Esophagus squamous epithelium (tissue), 5 donors: ENCODE measurements around the gene PKMYT1. TPM values are rescaled to one million over a fixed set of nuclear protein-coding genes. Genes with fewer than 3 reads are reported as not detected.

Source experiments
- DNase-seq: peaks from one replicate; lab custom pipeline; 2025; lab: John Stamatoyannopoulos, UW
- H3K27ac ChIP-seq, 4 donors: fragments of 200-600 bp; sonication (generic); one replicate each; pipeline ENCODE4 v1.5.1; 2016 to 2019; ENCODE audit warnings: mild to moderate bottlenecking in 1 of 4
- H3K27me3 ChIP-seq, 4 donors: fragments of 200-600 bp; sonication (generic); 1 replicate in 3 of 4; 2 replicates in 1 of 4; pipeline versions ENCODE4 v1.5.1 to v1.6.0; 2017 to 2021; ENCODE audit warnings: antibody characterized with exemption in 1 of 4
- H3K36me3 ChIP-seq, 3 donors: fragments of 200-600 bp; sonication (generic); one replicate each; pipeline ENCODE4 v1.5.1; 2016 to 2019
- H3K4me1 ChIP-seq, 3 donors: fragments of 200-600 bp; sonication (generic); one replicate each; pipeline ENCODE4 v1.5.1; 2017 to 2019
- H3K4me3 ChIP-seq, 4 donors: fragments of 200-600 bp; sonication (generic); 1 replicate in 3 of 4; 2 replicates in 1 of 4; pipeline ENCODE4 v1.5.1; 2016 to 2019; ENCODE audit warnings: mild to moderate bottlenecking in 2 of 4, moderate library complexity in 1 of 4
- H3K9me3 ChIP-seq, 3 donors: fragments of 200-600 bp; sonication (generic); one replicate each; pipeline ENCODE4 v1.5.1; 2016 to 2019
- CTCF ChIP-seq, 6 experiments: fragments of 450-650 bp in 4 of 6; fragments of 200-600 bp in 2 of 6; sonication (generic) in 2 of 6; IDR thresholded peaks; one replicate each; pipeline ENCODE4 v1.5.1; 2016 to 2019; ENCODE audit warnings: antibody characterized with exemption in 6 of 6, mild to moderate bottlenecking in 4 of 6, moderate library complexity in 4 of 6
- POLR2A ChIP-seq, 4 donors: fragments of 450-650 bp; IDR thresholded peaks; one replicate each; pipeline ENCODE4 v1.6.1; 2017; ENCODE audit warnings: antibody characterized with exemption in 4 of 4, mild to moderate bottlenecking in 4 of 4, moderate library complexity in 3 of 4
- WGBS, 2 donors: methylation state at CpG; one replicate each; pipeline ENCODE4 v1.1.5; 2018; 5-methylcytosine and 5-hydroxymethylcytosine counted together
- intact Hi-C: fragments of 100-400 bp; cut with DNase I; formaldehyde crosslinking; loops from one replicate; pipeline ENCODE4 v1.15.0; 2022
- total RNA-seq, 4 donors: library from RNA; depleted of rRNA; stranded (reverse); fragments of >200 nt; gene quantifications; one replicate each; pipeline ENCODE4 v1.1.0, GENCODE V29; 2016
- donor health status: DM: yes; HTN: yes; CAD: no.

Gene PKMYT1
- total RNA-seq, 4 donors from 2014 or later: 4.2 to 33.1 (median 13.0) TPM

- no peak for DNase-seq
- H3K27me3 ChIP-seq: peaks cover 0 to 3% (median 0%) of the 10 kb centered on the region in 4 donors
- WGBS, 2 donors: 65 to 93% methylated on average over 3 to 4 of the region's 17 CpGs
- no peaks in the 10 kb centered on the region for H3K9me3 ChIP-seq
- no peak overlapping the region for H3K4me3 ChIP-seq
- H3K4me1 ChIP-seq: peaks cover 11 to 44% (median 21%) of the 10 kb centered on the region in 3 donors
- no peak overlapping the region for H3K27ac ChIP-seq
- intact Hi-C loops: no loop called here
- TF ChIP-seq CTCF (IDR thresholded peaks at IDR 0.05): no peak
- no peak for TF ChIP-seq POLR2A (IDR thresholded peaks at IDR 0.05)
- peaks cover 0 to 6% (median 0%) of the 10 kb centered on the region in 3 donors for H3K36me3 ChIP-seq
Observed at GRCh38 chr16:2973605-2974318, 6.5 kb downstream of the PKMYT1 start.

GRCh38 chr16:2973093-2973492 lies 7.2 kb downstream of the PKMYT1 start:
- no peak for TF ChIP-seq CTCF (IDR thresholded peaks at IDR 0.05)
- no peak for TF ChIP-seq POLR2A (IDR thresholded peaks at IDR 0.05)
- Histone ChIP-seq H3K27ac (no peak overlapping the region), H3K27me3 (peaks cover 0 to 6% (median 0%) of the 10 kb centered on the region in 4 donors), H3K36me3 (peaks cover 0 to 6% (median 0%) of the 10 kb centered on the region in 3 donors), H3K4me1 (peaks cover 17 to 44% (median 27%) of the 10 kb centered on the region in 3 donors), H3K4me3 (no peak overlapping the region), H3K9me3 (no peaks in the 10 kb centered on the region)
- no peak for DNase-seq
- intact Hi-C loops: no loop called here
- 51 to 94% methylated on average over 2 to 3 of the region's 5 CpGs for WGBS, 2 donors

- H3K27ac ChIP-seq: no peak overlapping the region
- H3K36me3 ChIP-seq: peaks cover 0 to 6% (median 0%) of the 10 kb centered on the region in 3 donors
- peaks cover 0 to 15% (median 8%) of the 10 kb centered on the region in 4 donors for H3K27me3 ChIP-seq
- DNase-seq: no peak
- TF ChIP-seq CTCF (IDR thresholded peaks at IDR 0.05) (no peak), POLR2A (IDR thresholded peaks at IDR 0.05) (no peak)
- intact Hi-C loops: no loop called here
- WGBS, 2 donors: 73 to 75% methylated on average over 7 to 8 of the region's 15 CpGs
- H3K4me1 ChIP-seq: peaks cover 18 to 44% (median 28%) of the 10 kb centered on the region in 3 donors
- H3K4me3 ChIP-seq: no peak overlapping the region
- H3K9me3 ChIP-seq: no peaks in the 10 kb centered on the region
Observed at GRCh38 chr16:2971985-2972784, 8.1 kb downstream of the PKMYT1 start.

- H3K9me3 ChIP-seq: no peaks in the 10 kb centered on the region
- TF ChIP-seq CTCF (IDR thresholded peaks at IDR 0.05): no peak
- no peak for TF ChIP-seq POLR2A (IDR thresholded peaks at IDR 0.05)
- no peak overlapping the region for H3K4me3 ChIP-seq
- peaks cover 0 to 23% (median 13%) of the 10 kb centered on the region in 4 donors for H3K27me3 ChIP-seq
- H3K4me1 ChIP-seq: peaks cover 18 to 51% (median 35%) of the 10 kb centered on the region in 3 donors
- no peak overlapping the region for H3K27ac ChIP-seq
- DNase-seq: no peak
- 74 to 76% methylated on average over 5 to 8 of the region's 35 CpGs for WGBS, 2 donors
- intact Hi-C loops: no loop called here
- H3K36me3 ChIP-seq: peaks cover 0 to 6% (median 0%) of the 10 kb centered on the region in 3 donors
Observed at GRCh38 chr16:2971134-2971984, 8.9 kb downstream of the PKMYT1 start.
